Effector CD4-positive, alpha-beta T cell (primary cell): ENCODE results near the gene GABARAP.
A peak's percentile ranks its signal among the peaks of the same experiment; 100 is the strongest.

Source experiments
- DNase-seq: peaks from one replicate; pipeline ENCODE4 v3.0.0-alpha.2; 2020
- total RNA-seq: gene quantifications from one replicate; lab custom pipeline; 2026; lab: John Stamatoyannopoulos, UW

GABARAP gene
- 6.0 reads per million, percentile 23 among the genes with 10 or more reads in this experiment for total RNA-seq

DNA sequence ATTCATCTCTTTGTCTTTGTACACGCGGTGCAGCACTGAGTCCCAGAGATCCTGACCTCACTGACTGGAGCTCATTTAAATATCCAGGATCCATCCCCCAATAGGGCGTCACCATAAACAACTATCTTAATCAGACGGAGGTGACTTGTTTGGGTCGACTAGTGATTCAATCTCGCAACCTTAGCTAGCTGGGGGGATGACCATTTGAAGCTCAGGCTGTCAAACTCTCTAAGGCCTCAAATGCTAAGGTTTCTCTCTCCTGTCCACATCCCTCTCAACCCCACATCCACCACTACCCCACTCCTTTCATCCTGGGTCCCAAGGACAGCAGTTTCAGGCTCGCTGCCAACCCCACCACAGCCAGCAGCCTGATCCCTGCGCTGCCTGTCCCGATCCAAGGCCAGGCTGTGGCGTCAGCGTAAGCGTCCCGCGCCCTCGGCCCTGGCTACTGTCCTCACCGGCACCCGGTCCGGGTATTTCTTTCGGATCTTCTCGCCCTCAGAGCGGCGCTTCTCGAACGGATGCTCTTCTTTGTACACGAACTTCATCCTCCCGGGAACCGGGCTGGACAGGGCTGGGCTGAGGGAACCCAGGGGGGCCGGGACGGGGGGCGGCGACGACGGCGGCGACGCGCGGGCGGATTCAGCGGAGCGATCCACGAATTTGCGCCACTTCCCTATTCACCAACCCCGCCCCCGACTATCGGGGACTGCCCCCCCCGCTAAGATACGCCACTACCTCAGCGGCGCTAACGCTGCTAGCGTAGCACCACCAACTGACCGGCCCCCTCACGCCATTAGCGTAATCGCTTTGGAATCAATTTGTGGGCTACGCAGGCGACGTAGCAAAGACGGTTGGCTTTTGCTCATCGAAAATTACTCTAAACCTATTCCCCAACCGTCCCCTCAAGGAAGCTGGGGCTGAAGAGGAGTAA is at the start of gene GABARAP:
Gene GABARAP (minus strand): TSS at position 667 of the 934 bp plus-strand sequence. CDS start 119 bp downstream, at position 548.
- peak; percentile 91 for DNase-seq

DNA sequence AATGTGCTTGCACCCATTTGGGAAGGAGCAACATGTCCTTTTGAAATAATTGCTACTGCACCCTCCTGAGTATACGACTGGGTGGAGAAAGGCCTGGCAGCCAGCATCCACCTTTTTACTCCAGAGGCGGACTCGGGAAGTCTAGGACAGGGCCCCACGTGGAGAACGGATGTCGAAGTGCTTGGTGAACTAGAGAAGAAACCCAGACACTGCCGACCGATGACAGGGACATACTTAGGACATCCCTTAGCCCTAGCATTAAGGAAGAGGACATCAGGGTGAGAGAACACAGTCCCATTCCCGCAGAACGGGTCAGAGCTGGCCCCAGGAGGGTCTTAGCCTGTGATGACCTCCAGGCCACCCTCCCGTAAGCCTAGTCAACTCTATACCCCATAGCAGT is 48.4 kb upstream of the GABARAP start:
- no peak for DNase-seq

GRCh38 chr17:7290166-7290565 is 47.9 kb upstream of the GABARAP start:
- no peak for DNase-seq

GRCh38 chr17:7289256-7290032 is 47.2 kb upstream of the GABARAP start:
- no peak for DNase-seq

DNA sequence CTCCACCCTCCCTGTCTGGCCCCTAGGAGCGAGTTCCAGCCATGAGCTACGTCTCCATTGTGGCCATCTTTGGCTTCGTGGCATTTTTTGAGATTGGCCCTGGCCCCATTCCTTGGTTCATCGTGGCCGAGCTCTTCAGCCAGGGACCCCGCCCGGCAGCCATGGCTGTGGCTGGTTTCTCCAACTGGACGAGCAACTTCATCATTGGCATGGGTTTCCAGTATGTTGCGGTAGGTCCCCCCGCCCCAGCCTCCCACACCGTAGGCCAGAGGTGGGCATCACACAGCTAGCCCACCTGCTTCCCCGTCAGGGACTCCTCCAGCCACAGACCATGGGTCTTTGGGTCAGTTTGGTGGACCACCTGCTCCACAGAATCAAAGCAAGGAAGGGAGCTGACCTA is 43.4 kb upstream of the GABARAP start:
- DNase-seq: no peak

GRCh38 chr17:7284911-7285310 is 42.7 kb upstream of the GABARAP start:
- no peak for DNase-seq

DNA sequence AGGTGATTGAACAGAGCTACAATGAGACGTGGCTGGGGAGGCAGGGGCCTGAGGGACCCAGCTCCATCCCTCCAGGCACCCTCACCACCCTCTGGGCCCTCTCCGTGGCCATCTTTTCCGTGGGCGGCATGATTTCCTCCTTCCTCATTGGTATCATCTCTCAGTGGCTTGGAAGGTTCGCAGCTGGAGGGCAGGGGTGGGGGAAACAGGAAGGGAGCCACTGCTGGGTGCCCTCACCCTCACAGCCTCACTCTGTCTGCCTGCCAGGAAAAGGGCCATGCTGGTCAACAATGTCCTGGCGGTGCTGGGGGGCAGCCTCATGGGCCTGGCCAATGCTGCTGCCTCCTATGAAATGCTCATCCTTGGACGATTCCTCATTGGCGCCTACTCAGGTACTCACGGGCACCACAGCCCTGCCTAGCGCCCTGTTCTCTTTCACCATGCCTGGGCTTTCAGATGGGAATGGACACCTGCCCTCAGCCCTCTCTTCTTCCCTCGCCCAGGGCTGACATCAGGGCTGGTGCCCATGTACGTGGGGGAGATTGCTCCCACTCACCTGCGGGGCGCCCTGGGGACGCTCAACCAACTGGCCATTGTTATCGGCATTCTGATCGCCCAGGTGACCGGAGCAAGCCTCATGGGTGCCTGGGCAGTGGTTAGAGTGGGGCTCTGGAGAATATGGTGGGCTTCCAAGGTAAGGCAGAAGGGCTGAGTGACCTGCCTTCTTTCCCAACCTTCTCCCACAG is 41.4 kb upstream of the GABARAP start:
- DNase-seq: no peak

GRCh38 chr17:7282752-7283321 is 40.6 kb upstream of the GABARAP start:
- no peak for DNase-seq

- no peak for DNase-seq
Measured at GRCh38 chr17:7281953-7282751, 39.9 kb upstream of the GABARAP start.

DNA sequence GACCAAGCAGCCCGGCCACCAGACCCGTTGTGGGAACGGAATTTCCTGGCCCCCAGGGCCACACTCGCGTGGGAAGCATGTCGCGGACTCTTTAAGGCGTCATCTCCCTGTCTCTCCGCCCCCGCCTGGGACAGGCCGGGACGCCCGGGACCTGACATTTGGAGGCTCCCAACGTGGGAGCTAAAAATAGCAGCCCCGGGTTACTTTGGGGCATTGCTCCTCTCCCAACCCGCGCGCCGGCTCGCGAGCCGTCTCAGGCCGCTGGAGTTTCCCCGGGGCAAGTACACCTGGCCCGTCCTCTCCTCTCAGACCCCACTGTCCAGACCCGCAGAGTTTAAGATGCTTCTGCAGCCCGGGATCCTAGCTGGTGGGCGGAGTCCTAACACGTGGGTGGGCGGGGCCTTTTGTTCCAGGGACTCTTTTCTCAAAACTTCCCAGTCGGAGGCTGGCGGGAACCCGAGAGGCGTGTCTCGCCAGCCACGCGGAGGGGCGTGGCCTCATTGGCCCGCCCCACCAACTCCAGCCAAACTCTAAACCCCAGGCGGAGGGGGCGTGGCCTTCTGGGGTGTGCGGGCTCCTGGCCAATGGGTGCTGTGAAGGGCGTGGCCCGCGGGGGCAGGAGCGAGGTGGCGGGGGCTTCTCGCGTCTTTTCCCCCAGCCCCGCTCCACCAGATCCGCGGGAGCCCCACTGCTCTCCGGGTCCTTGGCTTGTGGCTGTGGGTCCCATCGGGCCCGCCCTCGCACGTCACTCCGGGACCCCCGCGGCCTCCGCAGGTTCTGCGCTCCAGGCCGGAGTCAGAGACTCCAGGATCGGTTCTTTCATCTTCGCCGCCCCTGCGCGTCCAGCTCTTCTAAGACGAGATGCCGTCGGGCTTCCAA is 39.1 kb upstream of the GABARAP start, which contains the start of gene SLC2A4:
Gene SLC2A4 (plus strand): TSS at position 645 of the 879 bp plus-strand sequence. CDS start 217 bp downstream, at position 862.
- DNase-seq: peak; percentile 64

DNA sequence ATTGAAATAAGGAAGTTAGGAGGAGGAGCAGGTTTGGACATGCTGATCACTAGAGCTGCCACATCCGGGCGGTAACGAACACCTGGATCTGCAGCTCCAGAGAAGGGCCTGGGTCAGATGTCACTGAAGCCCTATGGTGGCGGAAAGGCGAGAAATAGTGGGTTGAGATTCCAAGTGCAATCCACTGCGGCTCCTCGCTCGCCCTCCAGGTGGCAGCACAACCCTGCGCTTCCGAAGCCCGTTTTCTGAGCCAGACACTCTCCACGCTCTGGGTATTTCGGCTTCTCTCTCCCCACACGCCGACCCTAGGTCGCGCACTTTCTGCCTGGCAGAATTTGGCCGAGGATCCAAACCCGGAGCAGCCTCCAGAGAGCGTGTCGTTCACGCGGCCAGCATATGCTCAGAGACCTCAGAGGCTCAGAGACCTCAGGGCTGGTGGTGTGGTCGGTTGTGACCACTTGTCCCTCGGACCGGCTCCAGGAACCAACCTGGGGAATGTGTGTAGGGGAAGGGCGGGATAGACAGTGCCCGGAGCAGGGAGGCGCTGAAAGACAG is 38.3 kb upstream of the GABARAP start:
- peak; percentile 74 for DNase-seq

- no peak for DNase-seq
Measured at GRCh38 chr17:7279448-7279847, 37.2 kb upstream of the GABARAP start.

GRCh38 chr17:7266784-7267183 is 24.5 kb upstream of the GABARAP start:
- no peak for DNase-seq

GRCh38 chr17:7263801-7264078 is 21.5 kb upstream of the GABARAP start:
- DNase-seq: no peak

GRCh38 chr17:7262935-7263800 is 20.9 kb upstream of the GABARAP start:
- DNase-seq: no peak

DNA sequence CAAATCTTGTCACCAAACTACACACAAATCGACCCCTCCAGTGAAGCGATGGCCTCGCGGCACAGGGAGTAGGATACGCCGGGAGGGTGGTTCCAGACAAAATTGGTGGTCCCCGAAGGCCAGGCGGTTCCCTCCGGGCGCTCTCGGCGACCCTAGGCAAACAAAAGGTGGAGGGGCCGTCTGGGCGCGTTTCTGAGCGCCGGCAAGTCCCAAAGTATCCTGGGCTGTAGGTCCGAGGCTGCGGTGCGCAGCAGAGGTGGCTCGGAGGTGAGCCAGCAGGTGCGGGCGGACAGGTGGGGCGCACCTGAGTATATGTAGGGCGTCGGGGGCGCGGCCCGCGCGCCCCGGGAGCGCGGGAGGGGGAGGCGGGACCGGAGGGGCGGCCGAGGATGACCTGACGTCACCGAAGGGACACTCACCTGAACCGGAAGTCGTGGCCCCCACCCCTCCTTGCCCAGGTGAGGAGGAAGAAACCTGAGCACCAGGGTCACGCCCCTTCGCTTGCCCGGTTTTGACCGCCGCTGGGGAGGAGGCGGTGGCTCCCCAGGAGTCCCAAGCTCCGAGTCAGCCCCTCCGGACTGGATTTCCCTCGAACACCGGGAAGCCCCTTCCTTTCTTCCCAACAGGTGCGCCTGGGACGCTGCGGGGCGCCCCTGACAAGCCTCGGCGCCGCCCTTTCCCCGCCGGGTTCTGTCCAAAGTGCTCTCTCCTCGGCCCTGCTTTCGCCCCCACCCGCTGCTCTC is 20.1 kb upstream of the GABARAP start, which contains the start of gene CLDN7:
Gene CLDN7 (minus strand): TSS at position 287 of the 743 bp plus-strand sequence. CDS start 435 bp downstream, outside the sequence.
- DNase-seq: no peak

DNA sequence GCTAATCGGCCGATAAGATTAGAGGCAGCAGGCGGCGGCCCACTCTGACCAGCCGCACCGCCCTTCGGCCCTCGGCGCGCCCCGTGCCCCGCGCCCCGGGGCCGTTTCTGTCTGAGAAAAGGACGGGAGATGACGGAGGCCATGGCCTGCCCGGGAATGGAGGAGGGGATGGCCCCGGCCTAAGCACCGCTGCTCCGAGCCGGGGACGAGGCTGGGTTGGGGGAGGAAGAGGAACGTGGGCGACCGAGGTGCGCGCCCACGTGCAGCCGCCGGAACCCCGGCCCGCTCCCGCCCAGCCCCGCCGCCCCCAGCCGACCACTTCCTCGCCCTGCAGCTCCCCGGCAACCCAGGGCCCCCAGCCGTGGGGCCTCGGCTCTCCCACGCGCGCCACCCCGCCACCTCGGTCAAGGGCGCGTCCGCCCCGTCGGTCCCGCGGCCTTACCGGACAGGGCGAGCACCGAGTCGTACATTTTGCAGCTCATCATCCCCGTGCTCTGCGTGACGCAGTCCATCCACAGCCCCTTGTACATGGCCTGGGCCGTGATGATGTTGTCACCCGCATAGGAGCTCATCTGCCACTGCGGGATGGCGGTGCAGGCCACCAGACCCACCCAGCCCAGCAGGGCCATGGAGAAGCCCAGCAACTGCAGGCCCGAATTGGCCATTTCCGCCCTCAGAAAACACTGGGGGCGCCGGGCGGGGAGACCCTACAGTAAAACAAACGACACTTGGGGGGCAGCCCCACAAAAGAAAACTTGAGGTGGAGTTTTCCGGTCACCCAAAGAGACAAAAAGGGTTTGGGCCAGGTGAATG is 19.3 kb upstream of the GABARAP start:
- DNase-seq: no peak
